ENCODE data around the gene TOP1.
A peak's percentile ranks its signal among the peaks of the same experiment; 100 is the strongest.

TOP1 gene

GRCh38 chr20:41145821-41146620 is 117.4 kb downstream of the TOP1 start:
- DNase-seq (ENCODE audit: low spot score) = no peak

- no peak for DNase-seq (ENCODE audit: low spot score)
Observed at GRCh38 chr20:41147767-41148191, 119.2 kb downstream of the TOP1 start.

DNA sequence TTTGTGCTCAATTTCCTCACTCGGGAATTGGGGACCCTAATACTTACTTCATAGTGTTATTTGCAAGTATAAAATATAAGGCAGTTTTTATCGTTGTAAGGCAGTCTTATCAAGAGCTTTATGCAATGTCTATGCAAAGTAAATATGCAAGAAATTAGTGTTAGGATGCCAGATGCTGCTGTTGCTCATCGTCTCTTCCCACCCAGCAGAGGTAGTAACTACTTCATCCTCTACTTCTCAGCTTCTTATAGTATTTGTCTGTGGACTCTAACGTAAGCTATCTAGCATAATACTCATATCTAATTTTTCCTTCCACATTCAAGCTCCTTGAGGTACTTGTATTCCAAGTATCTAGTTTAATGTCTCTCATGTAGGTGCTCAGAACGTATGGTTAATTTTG is 120.3 kb downstream of the TOP1 start:
- no peak for DNase-seq (ENCODE audit: low spot score)

DNA sequence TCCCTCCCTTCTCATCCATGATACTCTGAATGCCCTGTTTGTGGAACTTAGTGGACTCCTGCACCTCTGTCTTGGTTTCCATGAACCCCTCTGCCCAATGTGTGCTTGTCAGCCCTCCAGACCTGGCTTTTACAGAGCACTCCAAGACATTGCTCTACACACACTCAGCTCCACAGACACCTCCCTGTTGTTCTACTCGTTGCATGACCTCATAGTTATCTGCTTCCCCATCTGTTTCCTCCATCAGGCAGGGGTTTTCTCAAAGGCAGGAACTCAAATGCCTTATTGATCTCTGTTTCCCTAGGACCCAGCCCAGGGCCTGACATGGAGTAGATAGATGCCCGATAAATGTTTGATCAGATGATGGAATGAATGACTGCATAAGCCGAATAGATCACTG is 122.0 kb downstream of the TOP1 start:
- peak; percentile 36 for DNase-seq (ENCODE audit: low spot score)

GRCh38 chr20:41151134-41151869 is 122.7 kb downstream of the TOP1 start:
- DNase-seq (ENCODE audit: low spot score) = no peak

DNA sequence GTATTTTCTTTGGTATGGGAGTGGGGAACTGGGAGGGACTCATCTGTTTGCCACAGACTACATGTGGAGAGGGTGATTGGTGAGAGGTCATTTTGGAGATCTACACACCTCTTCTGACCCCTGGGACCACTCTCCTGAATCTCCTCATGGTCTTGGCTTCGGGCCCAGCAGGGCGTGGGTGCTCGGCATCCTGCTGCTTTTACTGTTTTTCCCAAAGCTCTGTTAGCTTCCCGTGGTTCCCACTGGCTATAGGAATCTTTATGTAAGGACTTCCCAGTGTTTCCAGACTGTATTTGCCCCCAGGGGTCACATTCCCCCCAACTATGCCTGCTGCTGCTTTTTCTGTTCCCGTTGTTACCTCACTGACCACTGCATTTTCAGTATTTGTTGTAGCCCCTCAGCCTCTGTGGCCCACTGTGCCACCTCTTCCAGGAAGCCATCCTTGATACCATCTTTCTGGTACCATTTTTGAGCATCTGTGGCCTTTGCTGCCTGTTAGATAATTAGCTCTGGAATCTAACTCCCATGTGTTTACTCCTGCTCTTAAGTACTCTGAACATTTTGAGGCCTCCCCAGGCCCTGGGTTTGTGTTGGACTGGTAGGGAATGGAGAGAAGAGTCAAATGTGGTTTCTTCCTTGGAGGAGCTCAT is 123.6 kb downstream of the TOP1 start:
- no peak for DNase-seq (ENCODE audit: low spot score)

DNA sequence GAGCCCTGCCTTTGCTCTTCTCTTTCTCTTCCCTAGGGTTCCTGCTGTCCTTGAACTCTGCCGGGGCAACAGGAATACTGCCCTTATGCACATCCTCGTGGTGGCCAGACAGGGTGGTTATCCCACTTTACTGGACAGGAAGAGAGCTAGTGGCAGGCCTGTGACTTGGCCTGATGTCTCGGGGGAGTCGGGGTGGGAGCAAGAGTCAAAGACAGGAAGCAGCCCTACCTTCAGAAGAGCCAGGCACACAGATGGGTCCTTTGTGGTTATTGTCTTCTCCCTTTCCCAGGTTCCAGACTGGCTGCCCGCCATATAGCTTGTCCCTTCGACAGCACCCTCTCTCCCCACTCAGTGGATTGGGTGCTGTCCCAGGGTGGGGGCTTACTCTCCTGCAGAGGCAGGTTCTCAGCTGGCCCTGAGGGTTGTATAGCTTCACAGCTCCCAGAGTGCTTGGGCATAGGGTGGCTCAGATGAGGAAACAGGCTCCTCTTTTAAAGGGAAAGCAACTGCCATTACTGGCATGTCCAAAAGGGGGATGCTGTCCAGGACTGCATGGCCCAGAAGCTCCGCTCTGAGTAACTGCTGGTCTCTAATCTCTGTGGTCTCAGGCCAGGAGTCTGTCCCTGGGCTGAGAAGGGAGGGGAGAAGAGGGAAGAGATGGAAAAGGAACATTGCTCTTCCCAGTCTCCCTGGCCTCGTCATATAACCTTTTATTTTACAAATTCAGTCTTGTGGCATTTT is 126.0 kb downstream of the TOP1 start:
- DNase-seq (ENCODE audit: low spot score) = no peak

GRCh38 chr20:41155261-41155660 is 126.6 kb downstream of the TOP1 start:
- no peak for DNase-seq (ENCODE audit: low spot score)

- no peak for DNase-seq (ENCODE audit: low spot score)
Observed at GRCh38 chr20:41158082-41158625, 129.5 kb downstream of the TOP1 start.

GRCh38 chr20:41159547-41159946 is 130.9 kb downstream of the TOP1 start:
- no peak for DNase-seq (ENCODE audit: low spot score)

DNA sequence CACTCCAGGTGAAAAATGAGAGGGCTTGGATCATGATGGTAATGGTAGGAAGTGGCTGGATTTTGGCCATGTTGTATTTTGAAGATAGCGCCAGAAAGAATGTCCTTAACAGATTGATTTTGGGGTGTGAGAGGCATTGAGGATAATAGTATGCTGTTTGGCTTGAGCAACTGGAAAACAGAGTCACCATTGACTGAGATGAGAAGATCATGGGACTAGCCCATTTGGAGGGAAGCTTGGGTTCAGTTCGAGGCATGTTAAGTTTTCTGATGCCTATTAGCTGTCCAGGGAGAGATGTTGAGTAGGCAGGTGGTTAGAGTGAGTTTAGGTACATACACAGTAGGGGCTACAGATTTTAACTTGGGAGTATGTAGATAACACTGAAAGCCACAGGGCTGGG is 132.1 kb downstream of the TOP1 start:
- DNase-seq (ENCODE audit: low spot score) = no peak

DNA sequence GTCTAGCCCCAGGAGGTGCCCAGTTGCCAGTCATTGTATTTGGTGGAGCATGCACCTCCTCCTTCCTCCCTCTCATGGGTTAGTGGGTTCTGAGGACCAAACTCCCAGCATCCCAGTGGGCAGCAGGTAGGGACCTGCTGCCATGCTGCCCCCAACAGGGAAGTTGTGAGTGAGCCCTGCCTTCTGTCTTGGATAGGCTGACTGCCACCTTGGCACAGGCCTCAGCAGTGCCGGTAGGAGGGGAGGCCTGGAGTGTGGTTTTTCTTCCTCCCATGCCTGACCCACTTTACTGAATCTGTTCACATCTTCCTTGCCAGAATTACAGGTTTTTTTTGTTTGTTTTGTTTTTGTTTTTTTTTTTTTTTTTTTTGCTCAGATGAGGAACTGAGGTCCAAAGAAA is 133.3 kb downstream of the TOP1 start:
- DNase-seq (ENCODE audit: low spot score) = no peak

DNA sequence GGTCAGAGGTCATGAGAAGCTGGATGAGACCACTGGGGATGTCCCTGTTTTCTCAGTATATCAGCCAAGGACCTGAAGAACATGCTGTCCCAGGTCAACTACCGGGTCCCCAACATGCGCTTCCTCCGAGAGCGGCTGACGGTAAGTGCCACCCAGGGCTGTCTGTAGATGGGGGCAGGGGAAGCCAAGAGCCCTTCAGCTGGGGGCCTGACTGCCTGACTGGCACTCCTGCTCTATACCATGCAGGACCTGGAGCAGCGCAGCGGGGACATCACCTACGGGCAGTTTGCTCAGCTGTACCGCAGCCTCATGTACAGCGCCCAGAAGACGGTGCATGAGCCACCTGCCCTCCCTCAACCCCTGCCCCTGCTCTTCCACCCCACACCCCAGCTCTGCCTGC is 133.8 kb downstream of the TOP1 start:
- no peak for DNase-seq (ENCODE audit: low spot score)

- no peak for DNase-seq (ENCODE audit: low spot score)
Observed at GRCh38 chr20:41163821-41164220, 135.2 kb downstream of the TOP1 start.

DNA sequence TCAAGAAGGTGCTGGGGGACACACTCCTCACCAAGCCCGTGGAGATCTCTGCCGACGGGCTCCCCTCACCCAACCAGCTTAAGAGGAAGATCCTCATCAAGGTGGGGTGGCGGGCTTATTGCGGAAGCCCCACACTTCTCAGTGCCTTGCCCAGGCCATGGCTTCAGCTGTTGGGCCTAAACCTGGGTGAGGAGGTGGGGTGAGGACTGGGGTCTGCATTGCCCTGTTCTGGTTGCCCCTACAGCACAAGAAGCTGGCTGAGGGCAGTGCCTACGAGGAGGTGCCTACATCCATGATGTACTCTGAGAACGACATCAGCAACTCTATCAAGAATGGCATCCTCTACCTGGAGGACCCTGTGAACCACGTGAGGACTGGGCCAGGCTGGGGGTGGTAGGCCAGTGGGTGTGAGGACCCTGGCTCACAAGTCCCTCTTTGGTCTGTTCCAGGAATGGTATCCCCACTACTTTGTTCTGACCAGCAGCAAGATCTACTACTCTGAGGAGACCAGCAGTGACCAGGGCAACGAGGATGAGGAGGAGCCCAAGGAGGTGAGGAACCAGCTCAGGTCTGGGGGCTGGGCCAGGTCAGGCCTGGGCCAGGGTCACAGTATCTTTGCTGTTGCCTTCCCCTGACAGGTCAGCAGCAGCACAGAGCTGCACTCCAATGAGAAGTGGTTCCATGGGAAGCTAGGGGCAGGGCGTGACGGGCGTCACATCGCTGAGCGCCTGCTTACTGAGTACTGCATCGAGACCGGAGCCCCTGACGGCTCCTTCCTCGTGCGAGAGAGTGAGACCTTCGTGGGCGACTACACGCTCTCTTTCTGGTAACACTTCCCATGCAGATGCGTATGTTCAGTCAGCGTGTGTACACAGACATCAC is 136.6 kb downstream of the TOP1 start:
- no peak for DNase-seq (ENCODE audit: low spot score)

DNA sequence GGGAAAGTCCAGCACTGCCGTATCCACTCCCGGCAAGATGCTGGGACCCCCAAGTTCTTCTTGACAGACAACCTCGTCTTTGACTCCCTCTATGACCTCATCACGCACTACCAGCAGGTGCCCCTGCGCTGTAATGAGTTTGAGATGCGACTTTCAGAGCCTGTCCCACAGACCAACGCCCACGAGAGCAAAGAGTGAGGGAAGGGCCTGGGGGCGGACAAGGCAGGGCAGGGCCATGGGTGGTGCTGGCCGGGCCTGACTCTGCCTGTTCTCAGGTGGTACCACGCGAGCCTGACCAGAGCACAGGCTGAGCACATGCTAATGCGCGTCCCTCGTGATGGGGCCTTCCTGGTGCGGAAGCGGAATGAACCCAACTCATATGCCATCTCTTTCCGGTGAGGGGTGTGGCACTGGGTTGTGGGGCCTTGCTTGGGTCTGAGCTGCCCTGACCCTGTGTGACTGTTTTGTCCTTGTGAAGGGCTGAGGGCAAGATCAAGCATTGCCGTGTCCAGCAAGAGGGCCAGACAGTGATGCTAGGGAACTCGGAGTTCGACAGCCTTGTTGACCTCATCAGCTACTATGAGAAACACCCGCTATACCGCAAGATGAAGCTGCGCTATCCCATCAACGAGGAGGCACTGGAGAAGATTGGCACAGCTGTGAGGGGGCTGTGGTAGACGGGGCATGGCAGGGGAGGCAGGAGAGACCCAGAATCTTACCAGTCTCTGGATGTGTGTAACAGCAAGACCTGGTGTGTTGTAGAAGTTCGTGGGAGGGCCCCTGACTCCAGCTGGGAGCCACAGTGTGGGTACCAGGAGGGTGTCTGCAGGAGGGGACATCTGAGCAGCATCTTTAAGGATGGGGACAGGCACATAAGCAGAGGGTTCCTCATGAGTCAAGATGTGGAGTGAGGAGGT is 137.8 kb downstream of the TOP1 start:
- DNase-seq (ENCODE audit: low spot score) = no peak

- DNase-seq (ENCODE audit: low spot score) = no peak
Observed at GRCh38 chr20:41167118-41167470, 138.5 kb downstream of the TOP1 start.

DNA sequence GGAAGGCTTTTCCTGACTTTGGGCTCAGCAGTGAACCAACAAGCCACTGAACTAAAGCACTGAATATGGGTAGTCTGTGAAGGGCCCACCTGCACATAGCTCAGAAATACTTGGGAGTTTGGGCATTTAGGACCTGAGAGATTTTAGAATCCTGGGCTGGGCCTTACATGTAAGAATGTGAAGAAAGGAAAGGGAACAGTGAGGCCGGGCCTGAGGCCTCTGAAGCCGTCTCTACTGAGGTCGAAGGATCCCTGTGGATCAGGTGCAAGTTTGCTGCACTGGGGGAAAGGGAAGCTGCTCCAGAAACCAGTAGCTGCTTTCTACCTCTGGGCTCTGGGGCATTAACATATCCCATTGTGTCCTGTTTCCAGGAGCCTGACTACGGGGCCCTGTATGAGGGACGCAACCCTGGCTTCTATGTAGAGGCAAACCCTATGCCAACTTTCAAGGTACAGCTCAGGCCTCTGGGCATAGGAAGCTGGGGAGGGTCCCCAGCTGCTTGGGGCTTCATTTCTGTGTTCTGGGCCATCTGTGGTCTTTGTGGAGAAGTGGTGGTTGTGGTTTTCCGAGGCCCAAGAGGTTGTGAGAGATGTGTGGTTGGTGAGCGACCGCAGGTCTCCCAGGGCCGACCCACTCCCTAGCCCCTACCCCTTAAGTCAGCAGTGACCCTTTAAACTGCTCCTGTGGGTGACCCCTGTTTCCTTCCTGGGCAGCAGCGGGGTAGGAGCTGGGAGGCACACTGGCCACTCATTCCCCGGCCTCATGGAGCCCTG is 139.0 kb downstream of the TOP1 start:
- DNase-seq (ENCODE audit: low spot score) = no peak
